Germinal center (tissue), 1 donor: Measurements from ENCODE around the gene TTYH2.
"Not testable (repeated sequence)": the region's sequence is repeated elsewhere in the genome, so short reads cannot be mapped to it uniquely, and the experiment has no call there.

Experiments
- DNase-seq: peaks from one replicate; pipeline ENCODE4 v3.0.0; 2012; ENCODE audit warnings: mixed read lengths, low spot score

Gene TTYH2

GRCh38 chr17:74212913-74213791 lies at the start of gene TTYH2:
TSS of gene TTYH2 (plus strand) at chr17:74213571. CDS start at chr17:74213588, 17 bp downstream.
- DNase-seq, result peak; percentile 81

GRCh38 chr17:74163836-74164235 lies 49.5 kb upstream of the TTYH2 start:
- no peak for DNase-seq

GRCh38 chr17:74164446-74165045 lies 48.8 kb upstream of the TTYH2 start:
- DNase-seq, result no peak

GRCh38 chr17:74165797-74166365 lies 47.5 kb upstream of the TTYH2 start:
- no peak for DNase-seq

- DNase-seq, result no peak
These were observed 42.4 kb upstream of the TTYH2 start for GRCh38 chr17:74170924-74171323.

- DNase-seq, result no peak
These were observed 40.7 kb upstream of the TTYH2 start for GRCh38 chr17:74172700-74173099.

GRCh38 chr17:74176546-74177001 lies 36.8 kb upstream of the TTYH2 start:
- peak; percentile 25 for DNase-seq

- DNase-seq, result no peak
These were observed 36.3 kb upstream of the TTYH2 start for GRCh38 chr17:74177018-74177450.

GRCh38 chr17:74179576-74179975 lies 33.8 kb upstream of the TTYH2 start:
- no peak for DNase-seq

GRCh38 chr17:74180336-74180735 lies 33.0 kb upstream of the TTYH2 start:
- no peak for DNase-seq

- no peak for DNase-seq
These were observed 32.0 kb upstream of the TTYH2 start for GRCh38 chr17:74181341-74181740.

GRCh38 chr17:74182041-74182723 lies 31.2 kb upstream of the TTYH2 start:
- DNase-seq, result no peak

- no peak for DNase-seq
These were observed 30.0 kb upstream of the TTYH2 start for GRCh38 chr17:74183411-74183810.

GRCh38 chr17:74185571-74186185 lies 27.7 kb upstream of the TTYH2 start:
- no peak for DNase-seq

- DNase-seq, result no peak
These were observed 26.9 kb upstream of the TTYH2 start for GRCh38 chr17:74186498-74186897.

- DNase-seq, result no peak
These were observed 25.6 kb upstream of the TTYH2 start for GRCh38 chr17:74187761-74188160.

GRCh38 chr17:74188687-74189086 lies 24.7 kb upstream of the TTYH2 start:
- not testable (repeated sequence) for DNase-seq

- DNase-seq, result peak; percentile 76
These were observed 23.2 kb upstream of the TTYH2 start for GRCh38 chr17:74190154-74190553.

GRCh38 chr17:74190807-74191406 lies 22.5 kb upstream of the TTYH2 start:
- DNase-seq, result no peak

GRCh38 chr17:74192950-74193781 lies 20.2 kb upstream of the TTYH2 start:
- DNase-seq, result no peak

- no peak for DNase-seq
These were observed 18.7 kb upstream of the TTYH2 start for GRCh38 chr17:74194682-74195081.
